B cell (primary cell): Measurements from ENCODE around the gene NUDT3. TPM values are rescaled to one million over a fixed set of nuclear protein-coding genes. Genes with fewer than 3 reads are reported as not detected.

Experiments
- ATAC-seq: fragments of 200-7000 bp; cut with Tn5 transposase; one replicate; pipeline ENCODE4 v1.10.0; 2021; ENCODE audit warnings: low read depth, mild to moderate bottlenecking, moderate number of reproducible peaks, moderate library complexity
- CTCF ChIA-PET: fragments of 350-600 bp; sonication (Branson Sonifier 250); formaldehyde crosslinking; loops from one replicate; lab custom pipeline; 2021; ENCODE audit warnings: antibody characterized with exemption, inconsistent platforms; lab: Charles Lee
- POLR2A ChIA-PET: fragments of 350-600 bp; sonication (Branson Sonifier 250); formaldehyde crosslinking; loops from one replicate; lab custom pipeline; 2021; ENCODE audit warnings: antibody characterized with exemption; lab: Charles Lee
- DNase-seq: peaks from one replicate; pipeline ENCODE4 v3.0.0; 2013
- H2AFZ ChIP-seq: 2 replicates; pipeline ENCODE4 v1.6.1; 2012; ENCODE audit warnings: mild to moderate bottlenecking, low read depth, low read length; ENCODE audit not compliant: insufficient read depth, poor library complexity, severe bottlenecking
- H3K27ac ChIP-seq, 2 donors: 1 replicate in 1 of 2; 2 replicates in 1 of 2; pipeline ENCODE4 v1.5.1; 2012 to 2013; ENCODE audit warnings: low read length in 2 of 2, mild to moderate bottlenecking in 2 of 2, moderate library complexity in 1 of 2
- H3K27me3 ChIP-seq, 4 experiments: fragments of 200-600 bp in 1 of 4; sonication (generic) in 1 of 4; replicated peaks in 1 of 4; 1 replicate in 2 of 4; 2 replicates in 2 of 4; pipeline versions ENCODE4 v1.6.1 to v1.7.0; 2013 to 2016; ENCODE audit warnings: low read length in 3 of 4, mild to moderate bottlenecking in 2 of 4, mixed read lengths in 1 of 4, moderate library complexity in 1 of 4; ENCODE audit not compliant: insufficient read depth in 4 of 4, control insufficient read depth in 3 of 4; ENCODE audit errors: control extremely low read depth in 1 of 4
- H3K36me3 ChIP-seq, 2 experiments: replicated peaks in 1 of 2; 1 replicate in 1 of 2; 2 replicates in 1 of 2; pipeline versions ENCODE4 v1.6.1 to v1.7.1; 2013; ENCODE audit warnings: low read length in 1 of 2; ENCODE audit not compliant: insufficient read depth in 2 of 2, control insufficient read depth in 1 of 2; ENCODE audit errors: control extremely low read depth in 1 of 2, extremely low read depth in 1 of 2
- H3K4me1 ChIP-seq, 2 donors: fragments of 200-600 bp in 1 of 2; sonication (generic) in 1 of 2; 1 replicate in 1 of 2; 2 replicates in 1 of 2; pipeline versions ENCODE4 v1.5.1 to v1.6.1; 2013 to 2017; ENCODE audit warnings: low read length in 2 of 2; ENCODE audit not compliant: control insufficient read depth in 2 of 2, insufficient read depth in 2 of 2
- H3K4me2 ChIP-seq: replicated peaks from 2 replicates; pipeline ENCODE3; 2012; ENCODE audit warnings: mild to moderate bottlenecking, low read depth, low read length; ENCODE audit not compliant: poor library complexity, severe bottlenecking
- H3K4me3 ChIP-seq, 5 experiments: fragments of 200-600 bp in 1 of 5; sonication (generic) in 1 of 5; 1 replicate in 3 of 5; 2 replicates in 2 of 5; pipeline versions ENCODE4 v1.5.1 to v1.7.0; 2011 to 2016; ENCODE audit warnings: low read length in 4 of 5, mild to moderate bottlenecking in 4 of 5, low read depth in 2 of 5, control low read depth in 1 of 5, moderate library complexity in 1 of 5; ENCODE audit not compliant: insufficient read depth in 1 of 5; ENCODE audit errors: control extremely low read depth in 1 of 5, extremely low read depth in 1 of 5
- H3K79me2 ChIP-seq: fragments of 200-600 bp; sonication (generic); one replicate; pipeline ENCODE4 v1.6.0; 2016; ENCODE audit warnings: low read length; ENCODE audit not compliant: control insufficient read depth, insufficient read depth
- H3K9ac ChIP-seq: fragments of 200-600 bp; sonication (generic); 2 replicates; pipeline ENCODE4 v1.6.1; 2017; ENCODE audit warnings: mild to moderate bottlenecking, low read length, moderate library complexity
- H3K9me3 ChIP-seq, 3 donors: one replicate each; pipeline versions ENCODE4 v1.6.1 to v1.7.1; 2013; ENCODE audit warnings: low read length in 2 of 3; ENCODE audit not compliant: control insufficient read depth in 2 of 3, insufficient read depth in 1 of 3; ENCODE audit errors: control extremely low read depth in 1 of 3
- H4K20me1 ChIP-seq: 2 replicates; pipeline ENCODE4 v1.6.0; 2012; ENCODE audit warnings: mild to moderate bottlenecking, low read length; ENCODE audit not compliant: insufficient read depth, control insufficient read depth, poor library complexity, severe bottlenecking
- H3K27ac Mint-ChIP-seq: one replicate; pipeline ENCODE4 v1.8.0; 2021; ENCODE audit warnings: mixed read lengths
- H3K27me3 Mint-ChIP-seq: one replicate; pipeline ENCODE4 v1.8.0; 2021; ENCODE audit warnings: mixed read lengths
- H3K4me1 Mint-ChIP-seq: one replicate; pipeline ENCODE4 v1.8.0; 2021; ENCODE audit warnings: mixed read lengths
- H3K4me3 Mint-ChIP-seq: one replicate; pipeline ENCODE4 v1.8.0; 2021; ENCODE audit warnings: mixed read lengths
- H3K9me3 Mint-ChIP-seq: one replicate; pipeline ENCODE4 v1.8.0; 2022; ENCODE audit warnings: mixed read lengths; ENCODE audit not compliant: insufficient read depth
- CTCF ChIP-seq: fragments of 200-600 bp; IDR thresholded peaks from one replicate; pipeline ENCODE4 v1.8.0; 2022; ENCODE audit warnings: antibody characterized with exemption, mild to moderate bottlenecking
- EZH2 ChIP-seq: IDR thresholded peaks from 2 replicates; pipeline ENCODE4 v1.6.1; 2012; ENCODE audit warnings: borderline replicate concordance, low read depth, mild to moderate bottlenecking, moderate library complexity, low read length; ENCODE audit not compliant: insufficient read depth, poor library complexity, severe bottlenecking
- WGBS: methylation state at CpG from one replicate; pipeline ENCODE4 v1.1.5; 2013; ENCODE audit warnings: missing lambda C conversion rate; ENCODE audit not compliant: insufficient coverage; 5-methylcytosine and 5-hydroxymethylcytosine counted together
- intact Hi-C: fragments of 100-400 bp; cut with micrococcal nuclease; formaldehyde crosslinking; loops from one replicate; pipeline ENCODE4 v1.10.0; 2022
- polyA plus RNA-seq: library from polyadenylated mRNA; depleted of rRNA; stranded (reverse); fragments of >200 nt; gene quantifications from 2 replicates; pipeline ENCODE4 v1.2.3, GENCODE V29; 2012
- total RNA-seq, 2 donors: library from RNA; stranded (reverse); fragments of 120-200 nt in 1 of 2; gene quantifications; 1 replicate in 1 of 2; 2 replicates in 1 of 2; pipeline versions ENCODE4 v1.2.3 to v1.2.4, GENCODE V29; 2013 to 2022

NUDT3 gene
- total and polyA plus RNA-seq, 2 donors (not counting 1 experiment from before 2014, with no cell fraction given): 18.2 to 37.4 TPM

- TF ChIP-seq EZH2: no peak
- no peak for TF ChIP-seq CTCF
- H3K27me3 Mint-ChIP-seq: no peaks in the 10 kb centered on the region
- POLR2A ChIA-PET: no interaction called here
- H3K27ac ChIP-seq: peak overlapping the region; percentile 77 to 83
- H3K27ac Mint-ChIP-seq: peak overlapping the region; percentile 60
- no peaks in the 10 kb centered on the region for H3K9me3 ChIP-seq
- peaks cover 22% of the 10 kb centered on the region for H4K20me1 ChIP-seq
- H3K9ac ChIP-seq: peak overlapping the region; percentile 27
- H3K4me3 ChIP-seq: no peak overlapping the region
- no peaks in the 10 kb centered on the region for H3K36me3 ChIP-seq
- H3K4me3 Mint-ChIP-seq: no peak overlapping the region
- no peak overlapping the region for H2AFZ ChIP-seq
- H3K27me3 ChIP-seq: no peaks in the 10 kb centered on the region
- intact Hi-C loops: loop anchor here (5.0 kb wide), 1 partner anchor 45 kb away; the partner anchor contains the start of gene NUDT3
- H3K4me1 ChIP-seq: peaks cover 34 to 36% of the 10 kb centered on the region in 2 donors
- no peak overlapping the region for H3K4me2 ChIP-seq
- no peaks in the 10 kb centered on the region for H3K9me3 Mint-ChIP-seq
- DNase-seq (no peak), ATAC-seq (no peak)
- WGBS: no CpG with 5 or more reads among the region's 1 CpG
- H3K79me2 ChIP-seq: peaks cover 95% of the 10 kb centered on the region
- H3K4me1 Mint-ChIP-seq: peaks cover 52% of the 10 kb centered on the region
- CTCF ChIA-PET: interaction anchor here (1.6 kb wide), 1 partner anchor 30 kb away, joined by 3 read pairs; no protein-coding TSS in a partner anchor
Observed at GRCh38 chr6:34347303-34347702, 45.2 kb downstream of the NUDT3 start.
